Activated T-cell treated with anti-CD3 and anti-CD28 coated beads, Interleukin-2, amount 50 U/mL, for 4 hours (primary cell): ENCODE data around the gene SOX3. TPM values are rescaled to one million over a fixed set of nuclear protein-coding genes. Genes with fewer than 3 reads are reported as not detected.

Source experiments
- ATAC-seq, 2 donors: fragments of 200-7000 bp; cut with Tn5 transposase; one replicate each; pipeline ENCODE4 v1.10.0; 2021
- DNase-seq: peaks from one replicate; pipeline ENCODE4 v3.0.0-alpha.2; 2020
- H3K27me3 Mint-ChIP-seq: one replicate; pipeline ENCODE4 v1.8.0; 2021; ENCODE audit warnings: low read depth, mixed read lengths
- H3K36me3 Mint-ChIP-seq: one replicate; pipeline ENCODE4 v1.8.0; 2022; ENCODE audit warnings: mixed read lengths; ENCODE audit not compliant: insufficient read depth
- H3K4me1 Mint-ChIP-seq: one replicate; pipeline ENCODE4 v1.8.0; 2021; ENCODE audit warnings: low read depth, mixed read lengths
- H3K4me3 Mint-ChIP-seq: one replicate; pipeline ENCODE4 v1.8.0; 2021; ENCODE audit warnings: mild to moderate bottlenecking, moderate library complexity, mixed read lengths
- H3K9me3 Mint-ChIP-seq: one replicate; pipeline ENCODE4 v1.8.0; 2021; ENCODE audit warnings: mixed read lengths
- total RNA-seq, 3 donors: library from RNA; stranded (reverse); gene quantifications; one replicate each; pipeline ENCODE4 v1.2.1, GENCODE V29; 2021

Gene SOX3
- total RNA-seq, 3 donors from 2014 or later, result not detected

GRCh38 chrX:140505421-140506337 lies 810 bp upstream of the SOX3 start:
- H3K27me3 Mint-ChIP-seq, result peaks cover 63% of the 10 kb centered on the region
- no peak overlapping the region for H3K4me3 Mint-ChIP-seq
- DNase-seq, result no peak
- H3K36me3 Mint-ChIP-seq, result no peaks in the 10 kb centered on the region
- peaks cover 2% of the 10 kb centered on the region for H3K4me1 Mint-ChIP-seq
- no peak for ATAC-seq
- H3K9me3 Mint-ChIP-seq, result no peaks in the 10 kb centered on the region

GRCh38 chrX:140503714-140504351 lies 1.0 kb downstream of the SOX3 start:
- DNase-seq (no peak), ATAC-seq (peak; percentile 30)
- Mint-ChIP-seq H3K9me3 (no peaks in the 10 kb centered on the region), H3K4me1 (peaks cover 2% of the 10 kb centered on the region), H3K4me3 (no peak overlapping the region), H3K36me3 (no peaks in the 10 kb centered on the region), H3K27me3 (peaks cover 56% of the 10 kb centered on the region)

GRCh38 chrX:140503238-140503601 lies 1.6 kb downstream of the SOX3 start:
- Mint-ChIP-seq H3K4me3 (no peak overlapping the region), H3K9me3 (no peaks in the 10 kb centered on the region), H3K27me3 (peaks cover 51% of the 10 kb centered on the region), H3K4me1 (peaks cover 2% of the 10 kb centered on the region), H3K36me3 (no peaks in the 10 kb centered on the region)
- ATAC-seq, result no peak
- DNase-seq, result no peak

GRCh38 chrX:140502491-140503237 lies 2.2 kb downstream of the SOX3 start:
- no peaks in the 10 kb centered on the region for H3K36me3 Mint-ChIP-seq
- H3K4me3 Mint-ChIP-seq, result no peak overlapping the region
- peaks cover 48% of the 10 kb centered on the region for H3K27me3 Mint-ChIP-seq

GRCh38 chrX:140501940-140502468 lies 2.9 kb downstream of the SOX3 start:
- no peaks in the 10 kb centered on the region for H3K36me3 Mint-ChIP-seq
- ATAC-seq (no peak), DNase-seq (no peak)
- H3K9me3 Mint-ChIP-seq, result no peaks in the 10 kb centered on the region
- H3K4me3 Mint-ChIP-seq, result no peak overlapping the region
- peaks cover 41% of the 10 kb centered on the region for H3K27me3 Mint-ChIP-seq
- peaks cover 2% of the 10 kb centered on the region for H3K4me1 Mint-ChIP-seq

More at GRCh38 chrX:140502491-140503237, 2.2 kb downstream of the SOX3 start:
- DNase-seq (no peak), ATAC-seq (no peak)
- peaks cover 2% of the 10 kb centered on the region for H3K4me1 Mint-ChIP-seq
- no peaks in the 10 kb centered on the region for H3K9me3 Mint-ChIP-seq

GRCh38 chrX:140501321-140501720 lies 3.5 kb downstream of the SOX3 start:
- ATAC-seq (no peak), DNase-seq (no peak)
- Mint-ChIP-seq H3K36me3 (no peaks in the 10 kb centered on the region), H3K4me1 (peaks cover 2% of the 10 kb centered on the region), H3K27me3 (peaks cover 40% of the 10 kb centered on the region), H3K9me3 (no peaks in the 10 kb centered on the region), H3K4me3 (no peak overlapping the region)

- Mint-ChIP-seq H3K27me3 (peaks cover 42% of the 10 kb centered on the region), H3K4me3 (no peak overlapping the region), H3K36me3 (no peaks in the 10 kb centered on the region), H3K9me3 (no peaks in the 10 kb centered on the region), H3K4me1 (peaks cover 2% of the 10 kb centered on the region)
- ATAC-seq, result no peak
- DNase-seq, result no peak
Measured at GRCh38 chrX:140500441-140500840, 4.4 kb downstream of the SOX3 start.

GRCh38 chrX:140495739-140496138 lies 9.1 kb downstream of the SOX3 start:
- H3K27me3 Mint-ChIP-seq, result peaks cover 15% of the 10 kb centered on the region
- no peaks in the 10 kb centered on the region for H3K36me3 Mint-ChIP-seq
- H3K4me3 Mint-ChIP-seq, result no peak overlapping the region
- ATAC-seq (no peak), DNase-seq (no peak)
- H3K9me3 Mint-ChIP-seq, result no peaks in the 10 kb centered on the region
- no peaks in the 10 kb centered on the region for H3K4me1 Mint-ChIP-seq

GRCh38 chrX:140492066-140492994 lies 12.5 kb downstream of the SOX3 start:
- no peaks in the 10 kb centered on the region for H3K9me3 Mint-ChIP-seq
- ATAC-seq (no peak), DNase-seq (no peak)
- H3K27me3 Mint-ChIP-seq, result peaks cover 6% of the 10 kb centered on the region
- no peak overlapping the region for H3K4me3 Mint-ChIP-seq
- H3K4me1 Mint-ChIP-seq, result no peaks in the 10 kb centered on the region
- no peaks in the 10 kb centered on the region for H3K36me3 Mint-ChIP-seq

- DNase-seq (no peak), ATAC-seq (no peak)
- H3K4me3 Mint-ChIP-seq, result no peak overlapping the region
- H3K9me3 Mint-ChIP-seq, result no peaks in the 10 kb centered on the region
- no peaks in the 10 kb centered on the region for H3K4me1 Mint-ChIP-seq
- no peaks in the 10 kb centered on the region for H3K36me3 Mint-ChIP-seq
- H3K27me3 Mint-ChIP-seq, result no peaks in the 10 kb centered on the region
Measured at GRCh38 chrX:140480765-140481164, 24.1 kb downstream of the SOX3 start.

GRCh38 chrX:140477987-140478386 lies 26.9 kb downstream of the SOX3 start:
- Mint-ChIP-seq H3K27me3 (no peaks in the 10 kb centered on the region), H3K9me3 (peaks cover 5% of the 10 kb centered on the region), H3K4me1 (no peaks in the 10 kb centered on the region), H3K4me3 (no peak overlapping the region), H3K36me3 (no peaks in the 10 kb centered on the region)
- DNase-seq, result no peak
- no peak for ATAC-seq

- no peaks in the 10 kb centered on the region for H3K36me3 Mint-ChIP-seq
- H3K4me1 Mint-ChIP-seq, result no peaks in the 10 kb centered on the region
- ATAC-seq (no peak), DNase-seq (no peak)
- no peaks in the 10 kb centered on the region for H3K27me3 Mint-ChIP-seq
- H3K4me3 Mint-ChIP-seq, result no peak overlapping the region
- peaks cover 5% of the 10 kb centered on the region for H3K9me3 Mint-ChIP-seq
Measured at GRCh38 chrX:140475025-140475424, 29.8 kb downstream of the SOX3 start.

- H3K4me3 Mint-ChIP-seq, result no peak overlapping the region
- no peaks in the 10 kb centered on the region for H3K36me3 Mint-ChIP-seq
- no peaks in the 10 kb centered on the region for H3K4me1 Mint-ChIP-seq
- no peak for DNase-seq
- H3K9me3 Mint-ChIP-seq, result no peaks in the 10 kb centered on the region
- ATAC-seq, result no peak
- H3K27me3 Mint-ChIP-seq, result no peaks in the 10 kb centered on the region
Measured at GRCh38 chrX:140467211-140467610, 37.7 kb downstream of the SOX3 start.
